HG03060 (cell line): ENCODE measurements around the gene RBM17.
"Not testable (repeated sequence)": the region's sequence is repeated elsewhere in the genome, so short reads cannot be mapped to it uniquely, and the experiment has no call there.

Experiments used
- ATAC-seq: cut with Tn5 transposase; IDR thresholded peaks from one replicate; pipeline ENCODE4 v1.9.1; 2021; ENCODE audit warnings: low read depth, moderate number of reproducible peaks; ENCODE audit not compliant: unreplicated experiment

RBM17 gene

DNA sequence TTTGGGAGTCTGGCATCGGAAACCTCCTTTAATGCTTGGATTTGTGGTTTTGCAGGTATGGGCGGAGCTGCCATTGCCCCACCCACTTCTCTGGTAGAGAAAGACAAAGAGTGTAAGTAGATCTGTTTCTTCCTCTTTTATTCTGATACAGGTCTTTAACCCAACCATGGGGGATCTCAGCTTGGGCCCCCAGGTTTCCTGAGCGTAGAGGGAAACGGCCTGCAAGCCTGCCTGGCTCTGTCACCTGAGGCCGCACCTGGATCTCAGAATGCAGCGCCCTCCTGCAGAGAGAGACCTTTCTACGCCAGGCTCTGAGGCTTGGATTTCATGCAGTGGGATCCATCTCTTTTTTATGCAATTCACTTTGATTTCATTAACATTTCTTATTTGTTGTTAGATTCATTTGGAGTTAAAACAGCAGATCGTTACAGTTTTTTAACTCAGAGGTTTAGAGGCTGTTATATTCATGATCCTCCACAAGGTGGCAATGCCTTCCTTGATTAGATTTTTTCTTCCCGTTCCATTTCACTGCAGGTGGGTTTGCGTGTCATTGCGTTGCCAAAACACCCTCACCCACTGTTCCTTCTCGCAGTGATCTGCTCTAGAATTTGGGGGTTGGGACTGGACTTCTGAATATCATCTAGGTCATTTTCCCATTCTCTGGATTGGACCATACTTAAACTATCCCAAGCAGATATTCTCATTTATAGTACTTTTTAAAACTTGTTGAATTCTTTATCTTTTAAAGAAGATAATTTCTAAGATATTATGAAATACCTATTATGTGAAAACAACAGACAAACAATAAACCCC lies 20.0 kb downstream of the RBM17 start:
- no peak for ATAC-seq

DNA sequence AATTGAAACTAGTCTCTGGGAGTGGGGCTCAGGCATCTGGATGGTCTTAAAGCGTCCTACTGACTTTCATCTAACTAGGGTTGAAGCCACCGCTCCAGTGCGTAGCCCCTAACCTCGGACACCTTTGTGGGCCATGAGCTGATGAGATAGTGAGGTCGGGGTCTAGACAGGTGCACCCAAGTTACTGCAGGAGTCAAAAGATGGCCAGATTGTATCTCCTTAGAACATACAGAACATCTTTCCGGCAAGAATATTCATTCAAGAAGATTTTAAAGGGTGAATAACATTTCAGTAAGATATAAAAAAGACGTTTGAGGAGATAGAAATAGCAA lies 20.6 kb downstream of the RBM17 start:
- no peak for ATAC-seq

DNA sequence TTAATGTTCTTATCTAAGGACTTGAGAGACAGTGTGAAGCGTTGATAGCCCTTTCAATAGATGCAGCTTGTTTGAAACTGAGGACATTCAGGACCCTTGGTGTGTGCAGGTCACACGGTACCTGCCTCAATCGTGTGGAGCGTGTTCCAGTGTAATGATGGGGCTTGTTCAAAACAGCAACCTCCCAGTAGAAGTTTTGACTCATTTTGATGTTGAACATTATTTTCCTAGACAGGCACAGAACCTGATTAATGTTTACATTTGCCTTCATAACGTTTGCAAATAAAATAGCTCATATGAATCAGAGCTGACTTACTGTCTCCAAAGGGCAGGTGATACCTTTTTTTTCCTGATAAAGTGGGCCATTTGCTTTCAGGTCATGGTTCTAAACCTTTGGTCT lies 21.3 kb downstream of the RBM17 start:
- no peak for ATAC-seq

DNA sequence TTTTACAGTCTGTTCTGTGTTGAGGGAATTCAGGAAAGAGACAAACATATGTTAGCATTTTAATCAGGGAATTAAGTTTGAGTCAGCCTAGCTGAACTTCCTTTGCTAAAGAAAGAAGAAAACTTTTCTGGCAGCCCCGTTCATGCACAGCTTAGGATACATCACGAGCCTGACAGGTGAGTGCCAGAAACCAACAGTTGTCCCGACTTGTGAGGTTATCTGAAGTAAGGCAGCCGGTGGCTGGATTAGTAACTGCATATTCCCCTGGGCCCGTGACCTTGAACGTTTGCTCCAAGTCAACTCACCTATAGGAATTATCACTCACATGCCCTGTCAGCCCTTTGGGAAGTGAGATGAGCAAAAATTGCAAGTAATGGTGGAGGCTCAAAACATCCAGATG lies 24.1 kb downstream of the RBM17 start:
- no peak for ATAC-seq

DNA sequence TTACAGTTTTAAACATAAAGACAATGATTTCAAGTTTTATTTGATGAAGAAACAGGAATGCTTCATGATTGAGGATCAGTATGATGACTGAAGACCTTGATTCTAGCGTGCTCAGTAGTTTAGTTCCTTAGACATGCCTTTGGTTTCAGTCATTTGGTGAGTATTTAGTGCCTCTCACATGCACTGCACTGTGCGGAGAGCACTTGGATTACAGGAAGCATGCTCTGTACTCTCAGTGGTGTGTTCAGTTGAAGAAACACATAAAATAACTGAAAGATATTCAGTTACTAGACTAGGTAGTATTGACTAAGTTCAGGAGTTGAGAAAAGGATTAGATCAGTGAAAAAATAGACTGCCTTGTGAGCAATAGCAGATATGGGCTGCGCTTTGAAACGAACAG lies 25.5 kb downstream of the RBM17 start:
- ATAC-seq: no peak

DNA sequence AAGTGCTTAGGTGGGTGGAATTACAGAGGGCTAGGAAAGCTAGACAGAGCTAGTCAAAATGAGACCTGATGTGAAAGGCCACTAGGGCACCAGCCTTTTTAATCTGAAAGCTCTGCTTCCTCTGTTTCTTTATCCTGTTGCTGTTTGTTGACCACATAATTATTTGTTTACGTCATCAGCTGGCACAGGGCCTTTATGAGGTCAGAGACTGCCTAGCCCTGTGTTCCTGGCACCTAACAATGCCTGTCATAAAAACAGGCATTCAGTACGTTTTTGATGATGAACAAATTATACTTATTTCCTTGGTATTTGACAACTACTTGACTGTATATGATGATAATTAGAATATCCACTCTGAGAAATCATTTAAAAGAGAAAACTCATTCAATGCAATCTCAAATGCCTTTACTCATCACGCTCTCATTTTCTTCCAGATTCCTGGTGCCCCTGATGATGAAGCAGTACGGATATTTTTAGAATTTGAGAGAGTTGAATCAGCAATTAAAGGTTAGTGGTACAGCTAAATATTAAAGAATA lies 26.0 kb downstream of the RBM17 start:
- ATAC-seq: no peak

DNA sequence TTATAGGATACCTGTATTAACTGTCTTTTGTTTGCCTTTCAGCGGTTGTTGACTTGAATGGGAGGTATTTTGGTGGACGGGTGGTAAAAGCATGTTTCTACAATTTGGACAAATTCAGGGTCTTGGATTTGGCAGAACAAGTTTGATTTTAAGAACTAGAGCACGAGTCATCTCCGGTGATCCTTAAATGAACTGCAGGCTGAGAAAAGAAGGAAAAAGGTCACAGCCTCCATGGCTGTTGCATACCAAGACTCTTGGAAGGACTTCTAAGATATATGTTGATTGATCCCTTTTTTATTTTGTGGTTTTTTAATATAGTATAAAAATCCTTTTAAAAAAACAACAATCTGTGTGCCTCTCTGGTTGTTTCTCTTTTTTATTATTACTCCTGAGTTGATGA lies 26.6 kb downstream of the RBM17 start:
- no peak for ATAC-seq

DNA sequence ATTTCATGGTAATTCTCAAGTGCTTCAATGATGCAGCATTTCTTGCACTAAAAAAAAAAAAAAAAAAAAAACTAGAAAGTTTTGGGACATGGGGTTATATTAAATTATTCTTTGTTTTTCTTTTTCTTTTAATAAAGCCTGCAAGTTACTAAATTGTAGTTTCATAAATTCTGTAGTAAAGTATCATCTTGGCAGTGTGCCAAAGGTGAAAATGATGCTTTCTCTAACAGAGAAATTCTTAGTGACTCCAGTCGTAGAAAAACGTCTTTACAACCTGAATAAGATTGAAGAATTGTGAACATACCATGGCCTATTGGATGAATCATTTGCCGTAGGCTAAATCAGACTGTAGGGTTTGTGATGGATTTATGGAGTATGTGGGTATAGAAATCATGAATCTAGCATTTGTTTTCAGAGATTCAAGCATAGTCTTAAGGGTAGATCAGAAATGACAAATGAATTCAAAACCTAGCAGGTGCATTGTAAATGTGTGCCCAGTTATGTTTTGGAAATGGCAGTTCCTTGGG lies 27.1 kb downstream of the RBM17 start:
- ATAC-seq: no peak

DNA sequence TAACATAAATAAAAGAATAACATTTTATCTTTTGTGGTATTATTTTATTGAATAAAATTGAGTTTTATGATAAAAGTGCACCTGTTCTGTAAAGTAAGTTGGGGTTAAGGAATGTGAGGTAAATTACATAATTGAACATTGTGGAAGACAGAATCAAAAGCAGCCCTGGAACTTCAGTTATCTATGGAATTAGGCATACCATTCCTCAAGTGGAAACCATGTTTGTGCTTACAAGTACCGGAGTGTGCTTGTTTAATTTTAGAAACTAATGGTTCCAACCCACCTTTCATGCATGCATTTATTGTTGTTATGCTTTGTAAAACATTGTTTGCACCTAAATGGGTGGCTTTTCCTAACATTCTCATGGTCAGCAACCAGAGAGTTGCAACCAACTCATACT lies 28.0 kb downstream of the RBM17 start:
- ATAC-seq: no peak

DNA sequence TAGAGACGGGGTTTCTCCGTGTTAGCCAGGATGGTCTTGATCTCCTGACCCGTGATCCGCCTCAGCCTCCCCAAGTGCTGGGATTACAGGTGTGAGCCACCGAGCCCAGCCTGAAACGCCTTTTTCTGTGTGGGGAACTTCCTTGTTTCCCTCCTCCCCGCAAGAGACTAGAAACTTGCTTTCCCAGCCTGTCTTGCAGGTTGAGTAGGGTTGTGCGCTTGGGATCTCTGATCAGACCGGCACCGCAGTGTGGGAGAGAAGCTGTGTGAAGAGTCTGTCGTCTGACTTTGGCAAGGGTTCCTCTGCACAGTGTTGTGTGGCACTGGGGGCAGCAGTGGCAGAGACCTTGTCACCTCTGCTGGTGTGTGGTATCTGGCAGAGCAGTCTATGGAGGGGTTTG lies 28.9 kb downstream of the RBM17 start:
- ATAC-seq: no peak

DNA sequence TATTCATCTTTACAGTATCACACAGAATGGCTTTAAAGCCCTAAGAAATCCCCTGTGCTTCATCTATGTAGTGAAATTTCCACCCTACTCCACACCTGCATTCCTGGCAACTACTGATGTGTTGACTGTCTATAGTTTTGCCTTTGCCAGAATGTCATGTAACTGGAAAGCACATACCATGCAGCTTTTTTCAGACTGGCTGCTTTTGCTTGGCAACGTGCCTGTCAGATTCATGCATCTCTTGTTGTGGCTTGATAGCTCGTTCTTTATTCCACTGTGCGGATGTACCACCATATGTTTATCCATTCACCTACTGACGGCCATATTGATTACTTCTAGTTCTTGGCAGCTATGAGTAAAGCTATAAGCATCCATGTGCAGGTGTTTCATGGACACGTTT lies 30.6 kb downstream of the RBM17 start:
- no peak for ATAC-seq

DNA sequence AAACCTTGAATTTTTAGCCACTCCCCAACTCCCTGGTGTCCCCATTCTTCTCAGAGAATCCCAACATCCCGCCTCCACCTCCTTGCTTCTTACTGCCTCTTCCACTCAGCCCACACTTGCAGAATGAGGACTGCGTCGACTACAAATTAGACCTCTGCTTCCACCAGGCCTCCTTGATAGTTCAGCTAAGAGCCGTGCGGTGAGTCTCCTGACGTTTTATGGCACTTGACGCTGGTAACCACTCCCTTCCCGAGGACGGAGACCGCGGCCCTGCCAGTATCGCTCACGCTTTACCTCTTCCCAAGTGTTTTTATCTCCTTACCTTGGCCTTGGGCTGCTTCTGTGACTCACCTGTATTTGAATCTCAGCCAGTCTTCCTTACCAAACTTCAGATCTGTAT lies 31.1 kb downstream of the RBM17 start:
- ATAC-seq: no peak

DNA sequence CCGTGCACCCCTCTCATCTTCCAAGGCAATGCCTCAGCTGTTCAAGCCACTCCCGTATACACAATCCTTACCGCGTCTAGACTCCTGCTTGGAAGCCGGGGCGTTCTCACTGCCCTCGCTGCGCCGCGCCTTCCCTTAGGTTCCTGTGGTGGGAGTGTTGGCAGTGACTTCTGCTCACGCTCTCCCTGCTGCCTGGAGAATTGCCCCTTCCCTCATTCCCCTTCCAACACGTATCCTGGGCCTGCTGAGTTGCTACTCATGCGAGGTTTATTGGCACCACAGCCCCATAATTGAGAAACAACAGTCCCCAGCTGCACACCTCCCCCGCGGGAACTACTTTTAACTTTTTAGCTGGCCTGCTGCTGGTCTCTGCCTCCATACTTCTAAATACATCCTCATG lies 31.9 kb downstream of the RBM17 start:
- ATAC-seq: no peak

DNA sequence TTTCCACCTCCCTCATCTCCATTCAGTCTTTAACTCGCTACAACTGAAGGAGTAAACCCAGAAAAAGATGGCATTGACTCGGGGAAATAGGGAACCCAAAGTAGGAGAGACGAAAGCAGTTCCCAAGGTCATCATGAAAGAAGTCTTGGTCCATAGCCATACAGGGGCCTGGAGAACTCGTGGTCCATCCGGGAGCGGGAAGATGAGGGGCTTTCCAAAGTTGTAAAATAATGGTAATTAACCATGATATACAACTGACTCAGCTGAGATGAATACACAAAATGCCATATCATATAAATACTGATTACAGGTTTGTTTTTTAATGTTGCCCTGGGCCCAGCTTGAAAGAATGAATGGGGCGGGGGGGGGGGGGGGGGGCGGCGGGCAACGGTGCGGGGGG lies 32.3 kb downstream of the RBM17 start:
- no peak for ATAC-seq

DNA sequence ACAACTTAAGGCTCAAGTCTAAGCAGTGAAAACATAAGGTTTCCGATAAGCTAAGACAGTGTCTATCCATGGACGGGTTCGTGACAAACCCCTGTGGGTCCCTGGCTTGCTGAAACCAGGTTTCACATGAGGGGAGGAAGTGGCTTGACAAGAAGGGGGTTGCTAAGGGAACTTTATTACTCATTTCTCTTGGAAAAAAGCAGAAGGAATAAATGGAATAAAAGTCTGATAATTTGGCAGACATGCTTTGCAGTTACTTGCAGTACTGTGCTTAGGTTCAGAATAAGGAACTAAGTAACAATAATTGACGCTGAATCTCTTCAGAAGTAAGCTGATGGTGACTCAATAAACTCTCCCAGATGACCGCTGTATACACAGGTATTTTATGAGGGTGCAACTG lies 34.7 kb downstream of the RBM17 start:
- ATAC-seq: no peak

DNA sequence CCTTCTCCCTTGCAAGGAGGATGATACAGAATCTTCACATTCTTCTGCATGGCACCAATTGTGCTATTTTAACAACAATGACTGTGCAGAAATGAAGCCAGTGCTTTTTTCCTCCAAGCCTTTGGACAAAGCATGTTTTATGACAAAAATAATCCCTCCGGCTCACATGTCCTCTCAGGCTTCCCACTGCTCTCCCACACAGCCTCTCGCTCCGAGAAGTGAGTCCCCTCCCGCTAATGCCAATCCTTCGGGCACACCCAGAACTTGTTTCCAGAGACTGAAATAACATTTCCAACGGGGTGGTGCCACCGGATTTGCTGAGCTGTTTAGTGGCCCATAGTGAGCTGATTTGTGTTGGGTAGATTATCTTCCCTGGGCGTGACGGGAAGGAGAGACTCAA lies 35.8 kb downstream of the RBM17 start:
- ATAC-seq: no peak

DNA sequence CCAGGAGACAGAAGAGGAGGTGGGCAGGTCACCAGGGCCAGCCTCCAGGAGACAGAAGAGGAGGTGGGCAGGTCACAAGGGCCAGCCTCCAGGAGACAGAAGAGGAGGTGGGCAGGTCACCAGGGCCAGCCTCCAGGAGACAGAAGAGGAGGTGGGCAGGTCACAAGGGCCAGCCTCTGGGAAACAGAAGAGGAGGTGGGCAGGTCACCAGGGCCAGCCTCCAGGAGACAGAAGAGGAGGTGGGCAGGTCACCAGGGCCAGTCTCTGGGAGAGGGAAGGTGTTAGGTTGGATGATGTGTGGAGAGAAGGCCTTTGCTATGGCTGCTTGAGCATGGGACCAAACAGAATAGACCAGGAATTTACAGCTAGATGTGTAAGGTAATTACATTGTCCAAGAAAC lies 38.6 kb downstream of the RBM17 start:
- not testable (repeated sequence) for ATAC-seq

DNA sequence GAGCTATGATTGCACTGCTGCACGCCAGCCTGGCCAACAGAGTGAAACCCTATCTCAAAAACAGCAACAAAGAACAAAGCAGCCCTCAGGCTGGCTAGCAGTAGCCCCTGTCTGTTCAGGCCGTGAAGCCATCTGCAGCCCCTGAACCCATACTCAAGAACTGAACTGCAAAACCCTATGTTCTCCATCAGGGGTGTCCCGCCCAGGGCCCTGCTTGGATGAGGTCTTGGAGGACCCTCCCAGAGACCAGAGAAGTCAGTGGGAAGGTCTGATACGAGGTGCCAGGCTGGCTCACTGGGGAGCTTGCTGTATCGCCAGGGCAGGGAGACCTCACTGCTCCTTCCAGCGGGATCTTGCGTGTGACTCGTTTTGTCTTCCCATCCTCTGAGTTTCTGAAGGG lies 39.3 kb downstream of the RBM17 start:
- ATAC-seq: no peak

DNA sequence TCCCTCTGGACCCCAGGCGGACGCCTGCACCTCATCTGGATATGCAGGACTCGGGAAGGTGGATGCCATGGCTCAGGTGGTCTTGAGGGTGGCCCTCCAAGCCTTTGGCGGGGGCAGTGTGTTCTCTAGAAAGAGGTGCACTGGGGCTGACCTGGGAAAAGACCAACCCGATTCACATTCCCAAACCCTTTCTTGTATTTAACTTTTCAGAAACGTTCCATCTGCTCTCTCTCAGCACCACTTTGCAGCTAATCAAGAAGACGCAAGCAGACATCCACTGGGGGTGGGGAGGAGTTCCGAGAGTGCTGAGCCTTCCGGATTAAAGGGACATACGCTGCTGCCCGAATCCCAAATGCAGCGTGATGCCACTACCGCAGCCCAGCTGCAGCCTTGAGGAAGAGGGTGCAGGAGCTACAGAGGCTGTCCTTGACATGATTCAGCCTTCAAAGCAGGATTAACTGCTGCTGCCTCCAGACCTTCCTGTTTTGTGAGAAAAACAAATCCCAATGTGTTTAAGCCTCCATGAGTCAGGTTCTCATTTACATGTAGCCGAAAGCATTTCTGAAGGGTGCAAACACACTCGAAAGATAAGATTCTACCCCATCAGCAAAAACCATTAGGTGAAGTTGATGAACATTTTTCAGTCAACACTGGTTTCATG lies 39.9 kb downstream of the RBM17 start:
- no peak for ATAC-seq

DNA sequence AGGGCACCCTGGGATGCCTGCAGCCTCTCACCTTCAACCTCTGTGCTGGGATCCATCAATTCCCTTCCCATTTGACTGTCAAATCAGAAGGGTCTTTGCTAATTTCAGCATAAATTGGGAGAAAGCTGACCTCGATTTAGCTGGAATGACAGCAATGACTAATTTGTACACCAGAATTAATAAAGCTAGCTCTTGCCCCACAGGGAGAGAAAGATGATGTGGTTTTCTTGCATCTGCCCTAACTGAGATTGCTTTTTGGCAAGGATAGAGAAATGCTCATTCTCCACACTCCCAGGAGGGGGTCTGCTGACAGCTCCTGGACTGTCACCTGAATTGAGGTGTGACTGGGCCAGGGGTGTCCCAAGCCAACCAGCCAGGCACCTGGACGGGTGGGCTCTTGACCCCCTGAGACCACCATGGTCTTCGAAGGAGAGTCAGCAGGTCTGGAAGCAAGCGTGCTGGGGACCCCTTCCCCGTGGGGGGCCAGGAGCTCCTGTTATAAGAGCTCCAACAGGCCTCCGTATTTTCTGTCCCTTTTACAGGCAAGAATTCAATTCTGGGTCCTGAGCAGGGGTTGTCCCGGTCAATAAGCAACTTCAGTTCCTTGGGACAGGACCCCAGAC lies 42.1 kb downstream of the RBM17 start:
- ATAC-seq: no peak

DNA sequence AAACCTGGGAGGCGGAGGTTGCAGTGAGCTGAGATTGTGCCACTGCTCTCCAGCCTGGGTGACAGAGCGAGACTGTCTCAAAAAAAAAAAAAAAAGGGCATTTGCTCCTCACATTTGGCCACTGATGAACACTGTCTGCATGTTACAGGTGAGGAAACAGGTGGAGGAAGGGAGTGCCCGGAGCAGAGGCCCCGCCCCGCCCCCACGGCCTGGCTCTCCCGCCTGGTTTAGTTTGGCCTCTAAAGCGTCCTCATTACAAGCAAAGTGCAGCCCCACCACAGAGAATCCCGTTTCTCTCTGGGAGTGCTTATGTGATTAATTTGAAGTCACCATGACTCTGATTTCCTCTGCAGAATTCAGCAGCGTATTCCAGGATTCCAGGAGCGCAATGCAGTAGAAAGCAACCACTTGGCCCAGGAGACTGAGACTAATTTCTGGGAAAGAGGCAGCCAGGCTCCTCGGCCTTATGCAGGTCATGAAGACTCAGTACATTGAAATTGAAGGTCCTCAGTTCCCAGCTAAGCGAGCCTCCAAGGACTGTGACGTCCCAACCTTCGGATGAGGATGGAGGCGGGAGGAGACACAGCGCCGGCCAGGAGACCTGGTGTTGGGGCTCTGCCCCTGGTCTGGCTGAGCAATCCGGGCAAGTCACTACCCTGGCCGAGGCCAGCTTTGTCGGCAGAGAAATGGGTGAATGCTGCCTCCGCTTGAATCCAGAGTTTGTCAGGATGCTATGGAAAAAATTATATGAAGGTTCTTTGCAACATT lies 44.7 kb downstream of the RBM17 start:
- ATAC-seq: no peak
